MG63 (cell line): ENCODE data around the gene RUNX3. TPM values are rescaled to one million over a fixed set of nuclear protein-coding genes. Genes with fewer than 3 reads are reported as not detected.

Source experiments
- DNase-seq: peaks from one replicate; pipeline ENCODE4 v3.0.0-alpha.2; 2020
- H3K27me3 ChIP-seq: fragments of 250-450 bp; sonication (Bioruptor Pico); 2 replicates; pipeline ENCODE4 v1.5.1; 2020; ENCODE audit warnings: mild to moderate bottlenecking, moderate library complexity
- H3K36me3 ChIP-seq: fragments of 250-450 bp; sonication (Bioruptor Pico); 2 replicates; pipeline ENCODE4 v1.5.1; 2020; ENCODE audit warnings: mild to moderate bottlenecking, moderate library complexity
- H3K4me3 ChIP-seq: fragments of 250-450 bp; sonication (Bioruptor Pico); 2 replicates; pipeline ENCODE4 v1.5.1; 2020; ENCODE audit warnings: mild to moderate bottlenecking, moderate library complexity
- H3K9me3 ChIP-seq: fragments of 250-450 bp; sonication (Bioruptor Pico); 2 replicates; pipeline ENCODE4 v1.5.1; 2020; ENCODE audit warnings: mild to moderate bottlenecking, moderate library complexity
- total RNA-seq: library from RNA; depleted of rRNA; stranded (reverse); fragments of >200 nt; shearing (Covaris generic); gene quantifications from 2 replicates; pipeline ENCODE4 v1.2.3, GENCODE V29; 2014; ENCODE audit warnings: low replicate concordance

The RUNX3 gene
- total RNA-seq, 1 experiment from 2014 or later: 5.8 TPM

GRCh38 chr1:24927473-24927872 is 2.6 kb downstream of the RUNX3 start:
- Histone ChIP-seq H3K9me3 (no peaks in the 10 kb centered on the region), H3K27me3 (no peaks in the 10 kb centered on the region), H3K4me3 (no peak overlapping the region; the same call in 1 of the 2 replicates), H3K36me3 (peaks cover 18% of the 10 kb centered on the region)
- DNase-seq: no peak

DNA sequence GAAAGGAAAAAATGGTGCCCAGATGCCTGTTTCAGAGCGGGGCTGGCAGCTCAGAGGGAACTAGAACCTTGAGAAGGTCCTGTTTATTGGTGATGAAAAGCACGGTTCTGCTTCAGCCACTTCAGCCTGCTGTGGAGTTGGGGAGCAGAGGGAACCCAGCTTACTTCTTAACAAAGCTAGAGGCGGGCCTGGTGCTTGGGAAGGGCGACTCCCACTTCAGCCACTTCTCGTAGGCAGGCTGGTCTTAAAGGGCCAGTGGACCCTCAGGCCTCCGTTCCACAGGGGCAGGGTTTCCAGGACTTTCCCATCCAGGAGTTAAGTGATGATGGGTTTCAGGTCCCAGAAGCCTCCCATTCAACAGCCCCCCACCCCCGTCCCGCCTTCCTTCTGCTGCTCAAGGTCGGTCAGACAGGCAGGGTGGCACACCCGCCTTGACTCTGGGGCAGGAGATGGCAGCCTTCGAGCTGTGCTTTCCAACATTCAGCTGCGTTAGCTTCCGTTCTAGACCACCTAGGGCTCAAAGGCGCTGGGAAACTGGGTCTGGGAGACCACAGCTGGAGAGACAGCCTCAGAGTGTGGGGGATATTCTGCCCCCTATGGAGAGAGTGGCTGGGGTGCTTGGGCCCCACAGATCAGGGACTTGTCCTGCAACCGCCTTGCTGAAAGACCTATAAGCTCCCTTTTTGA is 3.4 kb downstream of the RUNX3 start:
- DNase-seq: no peak
- peaks cover 18% of the 10 kb centered on the region for H3K36me3 ChIP-seq
- no peaks in the 10 kb centered on the region for H3K27me3 ChIP-seq
- no peaks in the 10 kb centered on the region for H3K9me3 ChIP-seq
- H3K4me3 ChIP-seq: no peak overlapping the region

- Histone ChIP-seq H3K9me3 (no peaks in the 10 kb centered on the region), H3K4me3 (no peak overlapping the region), H3K36me3 (peaks cover 18% of the 10 kb centered on the region), H3K27me3 (no peaks in the 10 kb centered on the region)
- no peak for DNase-seq
These were observed 4.1 kb downstream of the RUNX3 start for GRCh38 chr1:24925963-24926362.

DNA sequence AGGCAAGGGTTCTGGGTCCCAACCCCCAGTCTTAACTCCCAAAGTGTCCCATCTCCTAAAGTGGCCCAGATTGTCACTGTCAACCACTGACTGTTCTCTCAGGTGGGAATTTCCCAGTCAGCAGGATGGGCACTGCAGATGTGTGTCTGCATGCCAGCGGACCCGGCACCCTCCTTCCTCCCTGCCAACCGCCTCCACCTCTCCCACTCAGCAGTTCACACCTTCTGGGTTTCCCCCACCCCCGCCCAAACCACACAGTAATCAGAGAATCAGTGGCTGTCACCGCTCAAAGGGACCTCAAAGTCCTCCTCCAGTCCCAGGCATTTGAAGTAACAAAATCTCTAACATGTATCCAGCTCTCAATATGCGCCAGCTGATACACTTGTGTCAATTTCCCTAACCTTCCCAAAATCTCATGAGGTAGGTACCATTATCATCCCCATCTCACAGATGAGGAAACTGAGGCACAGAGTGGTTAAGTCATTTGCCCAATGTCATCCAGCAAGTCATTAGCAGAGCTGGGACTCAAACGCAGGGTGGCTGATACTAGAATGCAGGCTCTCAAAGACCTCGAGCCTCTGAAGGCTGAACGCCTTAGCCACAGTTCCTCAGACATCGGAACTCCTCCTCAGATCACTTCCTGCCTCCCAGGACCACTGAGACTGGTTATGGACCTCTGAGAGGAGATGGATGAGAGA is 4.8 kb downstream of the RUNX3 start:
- no peaks in the 10 kb centered on the region for H3K27me3 ChIP-seq

DNA sequence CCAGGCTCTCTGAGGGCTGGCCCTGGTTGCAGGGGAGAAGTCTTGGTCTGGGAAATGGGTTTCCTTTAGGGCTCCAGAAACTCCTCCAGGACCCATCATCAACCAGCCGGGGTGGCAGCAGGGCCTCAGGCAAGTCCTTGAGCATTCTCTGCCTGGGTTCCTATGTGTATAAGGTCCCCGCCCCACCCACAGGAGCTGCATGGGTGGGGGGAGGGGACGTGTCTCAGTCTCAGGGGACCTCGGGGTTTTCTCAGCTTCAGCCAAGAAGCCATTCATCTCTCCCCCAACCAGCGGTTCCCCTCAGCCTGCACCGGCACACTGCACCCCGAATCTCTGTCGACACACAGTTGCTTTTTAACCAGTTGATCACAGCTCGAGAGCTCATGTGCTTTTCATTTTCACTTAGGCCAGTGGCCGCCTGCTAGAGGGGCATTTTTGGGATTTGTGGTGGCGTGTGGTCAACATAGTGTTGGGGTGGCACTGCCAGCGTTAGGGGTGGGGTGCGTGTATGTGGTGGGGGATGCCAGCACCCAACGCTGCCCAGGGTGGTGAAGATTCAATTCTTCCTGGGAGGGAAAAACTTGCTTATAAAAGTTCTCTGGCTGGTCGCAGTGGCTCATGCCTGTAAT is 6.5 kb downstream of the RUNX3 start:
- no peaks in the 10 kb centered on the region for H3K27me3 ChIP-seq
- no peak for DNase-seq
- no peak overlapping the region for H3K4me3 ChIP-seq
- peaks cover 18% of the 10 kb centered on the region for H3K36me3 ChIP-seq
- no peaks in the 10 kb centered on the region for H3K9me3 ChIP-seq

More for the DNA sequence above, 4.8 kb downstream of the RUNX3 start:
- Histone ChIP-seq H3K4me3 (no peak overlapping the region), H3K9me3 (no peaks in the 10 kb centered on the region), H3K36me3 (peaks cover 18% of the 10 kb centered on the region)
- no peak for DNase-seq

DNA sequence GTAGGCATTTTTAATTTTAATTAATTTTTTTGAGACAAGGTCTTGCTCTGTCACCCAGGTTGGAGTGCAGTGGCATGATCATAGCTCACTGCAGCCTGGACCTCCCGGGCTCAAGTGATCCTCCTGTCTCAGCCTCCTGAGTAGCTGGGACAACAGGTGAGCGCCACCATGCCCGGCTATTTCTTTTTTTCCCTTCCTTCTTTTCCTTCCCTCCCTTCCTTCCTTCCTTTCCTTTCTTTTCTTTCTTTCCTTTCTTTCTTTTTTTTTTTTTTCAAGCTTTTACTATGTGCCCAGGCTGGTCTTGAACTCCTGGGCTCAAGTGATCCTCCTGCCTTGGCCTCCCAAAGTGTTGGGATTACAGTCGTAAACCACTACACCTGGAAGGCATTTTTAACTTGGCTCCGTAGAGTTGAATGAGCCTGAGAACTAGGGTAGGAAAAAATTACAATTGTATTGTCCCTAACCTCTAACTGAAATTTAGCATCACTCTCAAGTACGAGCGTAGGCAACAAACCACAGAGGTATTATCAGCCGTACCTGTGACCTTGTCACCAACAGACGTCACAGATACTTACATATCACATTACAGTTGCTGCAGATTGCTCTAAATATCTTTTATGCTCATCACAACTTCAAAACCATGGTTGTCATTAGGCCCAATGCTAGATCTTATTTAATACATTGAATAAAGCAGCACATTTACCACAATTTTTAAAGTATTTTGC is 8.0 kb downstream of the RUNX3 start:
- Histone ChIP-seq H3K9me3 (no peaks in the 10 kb centered on the region), H3K27me3 (no peaks in the 10 kb centered on the region), H3K4me3 (no peak overlapping the region), H3K36me3 (peaks cover 23% of the 10 kb centered on the region)
- no peak for DNase-seq

DNA sequence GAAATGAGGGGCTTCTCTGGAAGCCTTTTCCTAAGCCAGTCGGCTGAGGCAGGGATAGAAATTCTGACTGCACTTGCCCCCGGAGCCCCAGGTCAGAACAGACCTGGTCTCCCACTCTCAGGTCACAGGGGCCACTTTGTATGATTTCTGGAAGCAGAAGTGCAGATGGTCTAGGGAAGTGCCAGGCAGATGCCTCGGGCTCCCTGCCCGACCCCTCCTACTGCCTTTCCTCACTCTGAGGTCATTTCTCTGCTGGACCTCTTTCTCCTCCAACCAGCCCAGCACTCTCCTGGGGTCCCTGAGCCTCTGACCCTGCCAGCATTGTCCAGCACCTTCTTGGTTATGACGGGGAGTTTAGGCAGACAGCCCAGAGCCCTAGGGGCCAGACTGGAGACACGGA is 8.7 kb downstream of the RUNX3 start:
- Histone ChIP-seq H3K9me3 (no peaks in the 10 kb centered on the region), H3K36me3 (peaks cover 18% of the 10 kb centered on the region), H3K27me3 (no peaks in the 10 kb centered on the region), H3K4me3 (no peak overlapping the region)
- no peak for DNase-seq

DNA sequence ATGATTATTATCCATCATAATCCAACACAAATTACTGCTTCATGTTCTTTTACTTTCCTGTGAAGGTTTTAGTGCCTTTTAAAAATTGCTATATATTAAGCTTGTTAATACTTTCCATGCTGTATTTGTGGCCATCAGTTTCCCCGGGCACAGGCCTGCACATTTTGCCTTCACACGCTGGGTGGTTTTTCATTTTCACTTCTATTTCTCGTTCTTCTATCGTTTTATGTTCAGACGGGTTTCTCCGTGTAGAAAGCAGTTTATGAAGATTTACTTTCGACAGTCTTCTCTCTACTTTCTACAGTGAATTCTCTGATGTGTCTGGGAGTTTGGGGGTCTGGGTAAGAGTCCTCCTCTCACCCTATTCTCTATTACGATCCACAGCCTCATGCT is 9.5 kb downstream of the RUNX3 start:
- H3K4me3 ChIP-seq: no peak overlapping the region
- H3K36me3 ChIP-seq: peaks cover 10% of the 10 kb centered on the region; the same call in 1 of the 2 replicates
- DNase-seq: no peak
- no peaks in the 10 kb centered on the region for H3K9me3 ChIP-seq
- no peaks in the 10 kb centered on the region for H3K27me3 ChIP-seq

DNA sequence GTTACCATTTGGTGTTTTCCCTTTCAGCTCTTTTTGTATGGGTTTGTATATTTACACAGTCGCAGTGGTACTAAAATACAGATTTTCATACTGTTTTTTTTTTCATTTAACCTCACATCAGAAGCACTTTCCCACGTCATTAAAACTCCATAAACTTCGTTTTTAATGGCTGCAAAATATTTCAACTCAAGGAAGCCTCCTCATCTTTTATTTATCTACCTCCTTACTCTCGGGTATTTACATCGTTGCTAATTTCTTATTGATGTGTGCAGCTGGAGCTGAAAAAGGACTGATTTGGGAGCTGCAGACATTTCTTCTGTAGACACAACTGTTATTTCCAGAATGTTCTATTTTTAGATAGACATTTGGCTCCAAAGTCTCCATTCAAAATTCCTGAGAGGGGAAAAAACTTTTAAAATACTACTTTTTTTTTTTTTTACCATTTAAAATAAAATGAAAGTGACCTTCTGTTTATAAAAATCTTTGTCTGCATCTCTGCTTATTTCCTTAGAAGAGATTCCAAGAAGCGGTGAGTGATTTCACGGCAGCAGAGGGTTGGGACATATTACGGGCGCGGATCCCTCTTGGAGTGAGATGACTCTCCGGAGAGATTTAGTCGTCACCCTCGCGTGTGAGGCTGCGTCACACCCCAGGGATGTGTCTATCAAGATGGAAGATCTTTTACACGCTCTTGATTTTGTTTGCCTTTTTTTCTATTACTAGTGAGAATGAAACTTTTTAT is 10.1 kb downstream of the RUNX3 start:
- peaks cover 10% of the 10 kb centered on the region; the same call in 1 of the 2 replicates for H3K36me3 ChIP-seq
- no peaks in the 10 kb centered on the region for H3K27me3 ChIP-seq
- no peak overlapping the region for H3K4me3 ChIP-seq
- no peaks in the 10 kb centered on the region for H3K9me3 ChIP-seq
- no peak for DNase-seq

DNA sequence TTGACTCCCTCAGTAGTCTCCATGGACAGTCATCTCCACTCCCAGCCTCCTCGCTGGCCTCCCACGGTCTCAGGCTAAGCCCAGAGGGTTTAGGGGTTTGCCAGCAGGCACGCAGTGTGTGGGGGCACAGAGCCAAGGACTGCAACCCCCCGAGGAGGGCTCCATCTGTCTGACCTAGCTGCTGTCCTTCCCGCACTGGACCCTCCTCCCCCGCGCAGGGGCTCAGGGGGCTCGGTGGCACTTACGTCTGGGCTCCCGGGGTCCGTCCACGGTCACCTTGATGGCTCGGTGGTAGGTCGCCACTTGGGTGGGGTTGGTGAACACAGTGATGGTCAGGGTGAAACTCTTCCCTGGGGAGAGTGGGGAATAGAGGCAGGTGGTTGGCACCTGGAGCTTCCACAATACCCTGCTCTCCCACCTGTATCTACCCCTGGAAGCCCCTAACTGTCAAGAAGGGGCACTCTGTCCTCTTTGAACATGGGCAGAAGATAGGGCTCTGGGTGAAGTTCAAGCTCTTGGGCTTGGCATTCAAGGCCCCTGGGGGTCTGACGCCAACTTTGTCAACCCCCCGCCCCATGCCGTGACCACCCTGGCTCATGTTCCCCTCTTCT is 11.0 kb downstream of the RUNX3 start:
- no peak overlapping the region for H3K4me3 ChIP-seq
- no peak for DNase-seq
- H3K36me3 ChIP-seq: peaks cover 12% of the 10 kb centered on the region
- no peaks in the 10 kb centered on the region for H3K9me3 ChIP-seq
- no peaks in the 10 kb centered on the region for H3K27me3 ChIP-seq

GRCh38 chr1:24918370-24918769 is 11.7 kb downstream of the RUNX3 start:
- Histone ChIP-seq H3K36me3 (peaks cover 18% of the 10 kb centered on the region), H3K9me3 (no peaks in the 10 kb centered on the region), H3K4me3 (no peak overlapping the region), H3K27me3 (no peaks in the 10 kb centered on the region)
- no peak for DNase-seq

- no peak for DNase-seq
- Histone ChIP-seq H3K9me3 (no peaks in the 10 kb centered on the region), H3K27me3 (no peaks in the 10 kb centered on the region), H3K36me3 (peaks cover 20% of the 10 kb centered on the region), H3K4me3 (no peak overlapping the region)
These were observed 12.6 kb downstream of the RUNX3 start for GRCh38 chr1:24917327-24918074.

GRCh38 chr1:24915816-24916602 is 14.1 kb downstream of the RUNX3 start:
- Histone ChIP-seq H3K27me3 (no peaks in the 10 kb centered on the region), H3K9me3 (no peaks in the 10 kb centered on the region), H3K36me3 (peaks cover 20% of the 10 kb centered on the region), H3K4me3 (no peak overlapping the region)
- DNase-seq: no peak

DNA sequence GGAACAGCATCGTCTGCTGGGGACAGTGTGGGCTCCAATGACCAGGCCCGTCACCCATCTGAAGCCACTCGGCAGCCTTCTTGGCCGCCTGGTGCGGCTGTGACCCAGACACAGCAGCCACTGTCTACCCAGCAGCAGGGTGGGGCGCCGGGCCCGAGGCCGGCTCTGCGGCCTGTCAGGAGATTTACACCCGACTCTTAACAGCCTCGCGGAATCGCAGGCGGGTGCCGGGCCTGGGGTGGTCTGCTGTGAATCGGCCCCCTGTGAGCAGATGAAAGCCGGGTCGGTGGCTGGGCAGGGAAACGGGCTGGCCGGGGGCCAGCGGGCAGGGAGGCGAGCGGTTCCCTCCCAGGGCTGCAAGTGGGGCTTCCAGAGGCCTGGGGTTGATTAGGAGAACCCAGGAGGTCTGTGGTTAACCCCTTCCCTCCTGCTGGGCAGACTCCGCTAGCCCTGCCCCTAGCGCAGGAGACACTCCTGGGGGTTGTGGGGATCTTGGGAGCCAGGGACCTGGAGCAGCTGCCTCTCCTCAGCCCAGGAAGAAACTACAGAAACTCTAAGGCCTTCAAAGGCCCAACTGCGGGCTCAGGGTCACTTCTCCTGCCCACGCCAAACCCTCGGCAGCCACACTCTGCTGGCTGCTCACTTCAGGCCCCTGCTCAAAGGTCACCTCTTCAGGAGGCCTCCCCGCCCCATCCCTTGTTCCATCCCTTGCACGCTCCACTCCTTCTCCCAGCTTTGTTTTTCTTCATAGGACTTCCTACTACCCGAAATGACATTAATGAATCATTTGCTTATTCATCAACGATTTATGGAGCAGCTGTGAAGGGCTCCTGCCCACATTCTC is 15.6 kb downstream of the RUNX3 start:
- peaks cover 20% of the 10 kb centered on the region for H3K36me3 ChIP-seq
- no peak overlapping the region for H3K4me3 ChIP-seq
- no peak for DNase-seq
- H3K27me3 ChIP-seq: no peaks in the 10 kb centered on the region
- H3K9me3 ChIP-seq: no peaks in the 10 kb centered on the region
